Measurements from ENCODE around the gene CXXC4.

CXXC4 gene

GRCh38 chr4:104469794-104470193 is 24.9 kb downstream of the CXXC4 start:
- Histone ChIP-seq H3K4me3 (no peak overlapping the region), H3K9me3 (no peaks in the 10 kb centered on the region), H3K4me1 (no peaks in the 10 kb centered on the region), H3K27me3 (ENCODE audit: low read depth) (no peaks in the 10 kb centered on the region), H3K36me3 (replicated peaks) (no peaks in the 10 kb centered on the region)
- DNase-seq (ENCODE audit: low spot score in 2 of 2), result no peak
- in situ Hi-C loops (cut with MboI; ENCODE audit: low sequenced_read_pairs), result no loop called here

GRCh38 chr4:104465619-104466018 is 29.1 kb downstream of the CXXC4 start:
- Histone ChIP-seq H3K9me3 (no peaks in the 10 kb centered on the region), H3K36me3 (replicated peaks) (no peaks in the 10 kb centered on the region), H3K4me1 (no peaks in the 10 kb centered on the region), H3K27me3 (ENCODE audit: low read depth) (no peaks in the 10 kb centered on the region), H3K4me3 (no peak overlapping the region)
- no peak for DNase-seq (ENCODE audit: low spot score in 2 of 2)
- in situ Hi-C loops (cut with MboI; ENCODE audit: low sequenced_read_pairs), result no loop called here

GRCh38 chr4:104465201-104465600 is 29.5 kb downstream of the CXXC4 start:
- in situ Hi-C loops (cut with MboI; ENCODE audit: low sequenced_read_pairs), result no loop called here

GRCh38 chr4:104462641-104463040 is 32.1 kb downstream of the CXXC4 start:
- in situ Hi-C loops (cut with MboI; ENCODE audit: low sequenced_read_pairs), result no loop called here
- Histone ChIP-seq H3K36me3 (replicated peaks) (no peaks in the 10 kb centered on the region), H3K9me3 (no peaks in the 10 kb centered on the region), H3K4me1 (no peaks in the 10 kb centered on the region), H3K27me3 (ENCODE audit: low read depth) (no peaks in the 10 kb centered on the region), H3K4me3 (no peak overlapping the region)
- DNase-seq (ENCODE audit: low spot score in 2 of 2), result no peak

More at GRCh38 chr4:104465201-104465600, 29.5 kb downstream of the CXXC4 start:
- Histone ChIP-seq H3K4me3 (no peak overlapping the region), H3K27me3 (ENCODE audit: low read depth) (no peaks in the 10 kb centered on the region), H3K36me3 (replicated peaks) (no peaks in the 10 kb centered on the region), H3K4me1 (no peaks in the 10 kb centered on the region), H3K9me3 (no peaks in the 10 kb centered on the region)
- no peak for DNase-seq (ENCODE audit: low spot score in 2 of 2)

GRCh38 chr4:104457308-104457981 is 37.2 kb downstream of the CXXC4 start:
- Histone ChIP-seq H3K36me3 (replicated peaks) (no peaks in the 10 kb centered on the region), H3K9me3 (no peaks in the 10 kb centered on the region), H3K27me3 (ENCODE audit: low read depth) (no peaks in the 10 kb centered on the region), H3K4me1 (no peaks in the 10 kb centered on the region), H3K4me3 (no peak overlapping the region)
- DNase-seq (ENCODE audit: low spot score in 2 of 2), result no peak
- in situ Hi-C loops (cut with MboI; ENCODE audit: low sequenced_read_pairs), result no loop called here

- no peaks in the 10 kb centered on the region for H3K9me3 ChIP-seq
- no peaks in the 10 kb centered on the region for H3K36me3 ChIP-seq (replicated peaks)
- no peaks in the 10 kb centered on the region for H3K4me1 ChIP-seq
- in situ Hi-C loops (cut with MboI; ENCODE audit: low sequenced_read_pairs), result no loop called here
- no peak for DNase-seq (ENCODE audit: low spot score in 2 of 2)
- H3K27me3 ChIP-seq (ENCODE audit: low read depth), result no peaks in the 10 kb centered on the region
- H3K4me3 ChIP-seq, result no peak overlapping the region
These were observed 43.1 kb downstream of the CXXC4 start for GRCh38 chr4:104451573-104451972.

- DNase-seq (ENCODE audit: low spot score in 2 of 2), result no peak
- H3K4me3 ChIP-seq, result no peak overlapping the region
- H3K4me1 ChIP-seq, result no peaks in the 10 kb centered on the region
- in situ Hi-C loops (cut with MboI; ENCODE audit: low sequenced_read_pairs), result no loop called here
- no peaks in the 10 kb centered on the region for H3K9me3 ChIP-seq
- no peaks in the 10 kb centered on the region for H3K27me3 ChIP-seq (ENCODE audit: low read depth)
- no peaks in the 10 kb centered on the region for H3K36me3 ChIP-seq (replicated peaks)
These were observed 45.2 kb downstream of the CXXC4 start for GRCh38 chr4:104449537-104449936.

GRCh38 chr4:104447294-104447693 is 47.4 kb downstream of the CXXC4 start:
- in situ Hi-C loops (cut with MboI; ENCODE audit: low sequenced_read_pairs), result no loop called here
- Histone ChIP-seq H3K36me3 (replicated peaks) (no peaks in the 10 kb centered on the region), H3K9me3 (no peaks in the 10 kb centered on the region), H3K4me1 (no peaks in the 10 kb centered on the region), H3K4me3 (no peak overlapping the region), H3K27me3 (ENCODE audit: low read depth) (no peaks in the 10 kb centered on the region)
- DNase-seq (ENCODE audit: low spot score in 2 of 2), result no peak

GRCh38 chr4:104446431-104447278 is 48.0 kb downstream of the CXXC4 start:
- in situ Hi-C loops (cut with MboI; ENCODE audit: low sequenced_read_pairs), result no loop called here
- no peaks in the 10 kb centered on the region for H3K27me3 ChIP-seq (ENCODE audit: low read depth)

GRCh38 chr4:104444685-104445084 is 50.0 kb downstream of the CXXC4 start:
- Histone ChIP-seq H3K4me3 (no peak overlapping the region), H3K4me1 (no peaks in the 10 kb centered on the region), H3K27me3 (ENCODE audit: low read depth) (no peaks in the 10 kb centered on the region), H3K9me3 (no peaks in the 10 kb centered on the region), H3K36me3 (replicated peaks) (no peaks in the 10 kb centered on the region)
- DNase-seq (ENCODE audit: low spot score in 2 of 2), result no peak
- in situ Hi-C loops (cut with MboI; ENCODE audit: low sequenced_read_pairs), result no loop called here

More at GRCh38 chr4:104446431-104447278, 48.0 kb downstream of the CXXC4 start:
- H3K9me3 ChIP-seq, result no peaks in the 10 kb centered on the region
- no peaks in the 10 kb centered on the region for H3K4me1 ChIP-seq
- no peak for DNase-seq (ENCODE audit: low spot score in 2 of 2)
- no peak overlapping the region for H3K4me3 ChIP-seq
- H3K36me3 ChIP-seq (replicated peaks), result no peaks in the 10 kb centered on the region

GRCh38 chr4:104436542-104436941 is 58.2 kb downstream of the CXXC4 start:
- no peak for DNase-seq (ENCODE audit: low spot score in 2 of 2)
- H3K9me3 ChIP-seq, result no peaks in the 10 kb centered on the region
- in situ Hi-C loops (cut with MboI; ENCODE audit: low sequenced_read_pairs), result no loop called here
- no peaks in the 10 kb centered on the region for H3K36me3 ChIP-seq (replicated peaks)
- no peak overlapping the region for H3K4me3 ChIP-seq
- no peaks in the 10 kb centered on the region for H3K4me1 ChIP-seq
- no peaks in the 10 kb centered on the region for H3K27me3 ChIP-seq (ENCODE audit: low read depth)

- H3K36me3 ChIP-seq (replicated peaks), result no peaks in the 10 kb centered on the region
- DNase-seq (ENCODE audit: low spot score in 2 of 2), result peak in 1 of 2 experiments; percentile 10
- H3K4me3 ChIP-seq, result no peak overlapping the region
- in situ Hi-C loops (cut with MboI; ENCODE audit: low sequenced_read_pairs), result no loop called here
- no peaks in the 10 kb centered on the region for H3K9me3 ChIP-seq
- H3K4me1 ChIP-seq, result no peaks in the 10 kb centered on the region; the same call in 1 of the 2 replicates
- H3K27me3 ChIP-seq (ENCODE audit: low read depth), result no peaks in the 10 kb centered on the region
These were observed 65.4 kb downstream of the CXXC4 start for GRCh38 chr4:104429150-104429741.

GRCh38 chr4:104425948-104426347 is 68.7 kb downstream of the CXXC4 start:
- no peaks in the 10 kb centered on the region for H3K36me3 ChIP-seq (replicated peaks)
- no peaks in the 10 kb centered on the region for H3K27me3 ChIP-seq (ENCODE audit: low read depth)
- H3K4me3 ChIP-seq, result no peak overlapping the region
- no peaks in the 10 kb centered on the region; the same call in 1 of the 2 replicates for H3K4me1 ChIP-seq
- no peaks in the 10 kb centered on the region for H3K9me3 ChIP-seq
- in situ Hi-C loops (cut with MboI; ENCODE audit: low sequenced_read_pairs), result no loop called here
- DNase-seq (ENCODE audit: low spot score in 2 of 2), result no peak

GRCh38 chr4:104424989-104425388 is 69.7 kb downstream of the CXXC4 start:
- Histone ChIP-seq H3K4me3 (no peak overlapping the region), H3K36me3 (replicated peaks) (no peaks in the 10 kb centered on the region), H3K4me1 (no peaks in the 10 kb centered on the region; the same call in 1 of the 2 replicates), H3K27me3 (ENCODE audit: low read depth) (no peaks in the 10 kb centered on the region), H3K9me3 (no peaks in the 10 kb centered on the region)
- in situ Hi-C loops (cut with MboI; ENCODE audit: low sequenced_read_pairs), result no loop called here
- peak; percentile 8 to 16 for DNase-seq (ENCODE audit: low spot score in 2 of 2)
